Measurements from ENCODE around the gene CAVIN2.

Gene CAVIN2

GRCh38 chr2:191877875-191878274 lies 31.0 kb upstream of the CAVIN2 start:
- POLR2A ChIA-PET = no interaction called here
- CTCF ChIA-PET = interaction anchor here (0.9 kb wide), 1 partner anchor 8 kb away, joined by 3 read pairs; no protein-coding TSS in a partner anchor

DNA sequence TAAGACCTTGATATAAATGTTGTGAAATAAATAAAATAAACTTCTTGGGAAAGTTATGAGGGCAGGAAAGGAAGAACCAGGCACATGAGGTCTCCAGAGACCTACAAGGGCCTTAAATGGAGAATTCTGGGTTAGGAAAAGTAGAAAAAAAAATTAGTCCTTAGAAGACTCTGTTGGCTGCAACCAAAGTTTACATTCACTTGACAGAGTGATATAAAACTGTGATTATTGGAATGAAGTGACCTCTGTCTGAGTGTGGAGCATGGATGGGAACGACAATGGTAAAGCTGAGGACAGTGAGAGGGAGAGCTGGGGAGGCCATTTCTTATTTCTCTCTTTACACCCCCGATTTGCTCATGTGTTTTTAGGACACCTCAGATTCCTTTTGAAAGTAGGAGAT lies 29.0 kb upstream of the CAVIN2 start:
- CTCF ChIA-PET = no interaction called here
- no peak for DNase-seq (ENCODE audit: extremely low spot score)
- TF ChIP-seq CTBP1 (IDR thresholded peaks at IDR 0.05; ENCODE audit: borderline replicate concordance) (no peak), BHLHE40 (IDR thresholded peaks at IDR 0.05; ENCODE audit: borderline replicate concordance) (no peak), SP1 (IDR thresholded peaks at IDR 0.05) (no peak), SUZ12 (IDR thresholded peaks at IDR 0.05) (no peak), FOXK2 (IDR thresholded peaks at IDR 0.05) (no peak), LEF1 (IDR thresholded peaks at IDR 0.05; ENCODE audit: borderline replicate concordance) (no peak), ARNT (IDR thresholded peaks at IDR 0.05) (no peak), ZNF384 (IDR thresholded peaks at IDR 0.05) (no peak), HDGF (IDR thresholded peaks at IDR 0.05; ENCODE audit: borderline replicate concordance) (no peak), PKNOX1 (IDR thresholded peaks at IDR 0.05) (no peak), ELF4 (IDR thresholded peaks at IDR 0.05) (no peak), NFRKB (IDR thresholded peaks at IDR 0.05) (no peak), TARDBP (IDR thresholded peaks at IDR 0.05) (no peak), FOXA1 (IDR thresholded peaks at IDR 0.05) (no peak), FOXM1 (IDR thresholded peaks at IDR 0.05; ENCODE audit: borderline replicate concordance) (no peak), L3MBTL2 (conservative IDR thresholded peaks at IDR 0.05) (no peak)

More at GRCh38 chr2:191877875-191878274, 31.0 kb upstream of the CAVIN2 start:
- no peak for TF ChIP-seq L3MBTL2 (conservative IDR thresholded peaks at IDR 0.05)
- DNase-seq (ENCODE audit: extremely low spot score) = no peak

DNA sequence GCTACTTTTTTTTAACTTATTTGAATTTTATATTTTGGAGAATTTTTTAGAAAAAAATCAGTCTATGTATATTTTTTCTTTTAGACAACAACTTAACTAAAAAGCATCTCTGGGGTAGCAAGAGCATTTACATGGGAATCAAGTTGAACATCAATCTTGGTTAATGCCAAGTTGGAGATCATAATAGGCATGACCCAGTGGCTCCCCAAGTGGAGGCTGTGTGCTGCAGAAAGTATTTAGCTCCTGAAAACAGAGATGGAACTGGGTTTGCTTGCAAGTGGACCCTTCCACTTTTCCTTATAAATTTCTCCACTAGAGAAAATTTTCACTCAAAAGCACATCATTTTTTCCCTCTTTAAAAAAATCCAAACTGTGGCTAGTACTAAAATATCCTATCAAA lies 23.9 kb upstream of the CAVIN2 start:
- ChIA-PET CTCF (interaction anchor here (1.4 to 4.3 kb wide), 2 partner anchors 7 to 292 kb away, joined by 3 to 16 read pairs; no protein-coding TSS in a partner anchor), POLR2A (no interaction called here)
- TF ChIP-seq ELF4 (IDR thresholded peaks at IDR 0.05) = no peak
- no peak for DNase-seq (ENCODE audit: extremely low spot score)

More for the DNA sequence above, 29.0 kb upstream of the CAVIN2 start:
- POLR2A ChIA-PET = no interaction called here

DNA sequence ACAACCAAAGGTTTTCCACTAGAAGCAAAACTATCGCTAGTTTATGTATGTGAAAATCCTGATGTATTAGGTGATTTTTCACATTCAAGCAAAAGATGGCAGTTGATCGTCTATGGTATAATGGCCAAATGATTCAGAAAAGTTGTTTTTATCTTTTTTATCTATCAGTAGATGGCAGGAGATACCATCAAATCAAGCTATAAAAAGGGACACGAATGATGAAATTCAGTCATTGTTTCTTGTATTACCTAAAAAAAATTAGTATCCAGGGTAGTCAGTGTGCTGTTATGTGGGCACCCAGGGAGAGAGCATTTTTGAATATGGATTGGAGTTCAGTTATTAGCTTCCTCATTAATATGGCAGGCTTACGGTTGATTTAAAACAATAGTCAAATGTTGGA lies 22.9 kb upstream of the CAVIN2 start:
- no peak for TF ChIP-seq CTBP1 (IDR thresholded peaks at IDR 0.05; ENCODE audit: borderline replicate concordance)
- TF ChIP-seq HDGF (IDR thresholded peaks at IDR 0.05; ENCODE audit: borderline replicate concordance) = no peak
- TF ChIP-seq TARDBP (IDR thresholded peaks at IDR 0.05) = no peak
- no peak for TF ChIP-seq ARNT (IDR thresholded peaks at IDR 0.05)
- no peak for TF ChIP-seq ZNF384 (IDR thresholded peaks at IDR 0.05)
- no peak for TF ChIP-seq L3MBTL2 (conservative IDR thresholded peaks at IDR 0.05)
- TF ChIP-seq ELF4 (IDR thresholded peaks at IDR 0.05) = no peak
- TF ChIP-seq FOXA1 (IDR thresholded peaks at IDR 0.05) = no peak
- no peak for TF ChIP-seq NFRKB (IDR thresholded peaks at IDR 0.05)
- TF ChIP-seq FOXM1 (IDR thresholded peaks at IDR 0.05; ENCODE audit: borderline replicate concordance) = no peak
- CTCF ChIA-PET = interaction anchor here (0.6 to 4.3 kb wide), 4 partner anchors 8 to 293 kb away, joined by 3 to 16 read pairs (median 3); no protein-coding TSS in a partner anchor
- POLR2A ChIA-PET = no interaction called here
- DNase-seq (ENCODE audit: extremely low spot score) = no peak

- no peak for TF ChIP-seq PKNOX1 (IDR thresholded peaks at IDR 0.05)
- TF ChIP-seq SP1 (IDR thresholded peaks at IDR 0.05) = no peak
- no peak for TF ChIP-seq LEF1 (IDR thresholded peaks at IDR 0.05; ENCODE audit: borderline replicate concordance)
- TF ChIP-seq TARDBP (IDR thresholded peaks at IDR 0.05) = no peak
- DNase-seq (ENCODE audit: extremely low spot score) = peak; percentile 23
- POLR2A ChIA-PET = no interaction called here
These were observed 22.3 kb upstream of the CAVIN2 start for GRCh38 chr2:191869178-191869577.

GRCh38 chr2:191867507-191867847 lies 20.6 kb upstream of the CAVIN2 start:
- ChIA-PET CTCF (no interaction called here), POLR2A (no interaction called here)
- TF ChIP-seq ARNT (IDR thresholded peaks at IDR 0.05) (no peak), ELF4 (IDR thresholded peaks at IDR 0.05) (no peak), SP1 (IDR thresholded peaks at IDR 0.05) (no peak), NFRKB (IDR thresholded peaks at IDR 0.05) (no peak), CTBP1 (IDR thresholded peaks at IDR 0.05; ENCODE audit: borderline replicate concordance) (no peak), PKNOX1 (IDR thresholded peaks at IDR 0.05) (no peak), LEF1 (IDR thresholded peaks at IDR 0.05; ENCODE audit: borderline replicate concordance) (no peak), BHLHE40 (IDR thresholded peaks at IDR 0.05; ENCODE audit: borderline replicate concordance) (no peak), ZNF384 (IDR thresholded peaks at IDR 0.05) (no peak), SUZ12 (IDR thresholded peaks at IDR 0.05) (no peak), FOXM1 (IDR thresholded peaks at IDR 0.05; ENCODE audit: borderline replicate concordance) (no peak), HDGF (IDR thresholded peaks at IDR 0.05; ENCODE audit: borderline replicate concordance) (no peak), FOXA1 (IDR thresholded peaks at IDR 0.05) (no peak)
- no peak for DNase-seq (ENCODE audit: extremely low spot score)

More at GRCh38 chr2:191869178-191869577, 22.3 kb upstream of the CAVIN2 start:
- CTCF ChIA-PET = interaction anchor here (0.6 to 4.3 kb wide), 5 partner anchors 9 to 293 kb away, joined by 3 to 16 read pairs (median 3); no protein-coding TSS in a partner anchor

All from HEK293T (cell line).